Stimulated activated CD4-positive, alpha-beta T cell treated with anti-CD3 and anti-CD28 coated beads, Interleukin-15, amount 100 ng/mL, for 1 hour (primary cell): ENCODE data around the gene CAV1.

Source experiments
- DNase-seq, 2 donors: peaks; one replicate each; pipeline ENCODE4 v3.0.0-alpha.2; 2020; ENCODE audit warnings: low read depth in 1 of 2, low spot score in 1 of 2

CAV1 gene

DNA sequence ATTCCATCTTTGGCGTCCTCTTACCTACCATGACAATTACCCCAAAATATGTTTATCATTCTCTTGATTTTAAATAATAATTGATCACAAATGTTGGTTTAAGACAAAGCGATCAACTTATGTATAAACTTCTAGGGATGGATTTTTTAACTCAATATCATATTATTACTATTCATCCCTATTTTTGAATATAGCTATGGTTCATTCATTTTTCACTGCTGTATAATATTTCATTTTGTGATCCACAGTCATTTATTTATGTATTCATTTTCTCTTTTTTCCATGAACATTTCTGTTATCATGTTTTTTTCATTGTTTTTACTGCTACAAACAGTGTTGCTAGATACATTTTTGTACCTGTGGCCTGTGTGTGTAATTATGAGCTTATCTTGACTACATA lies 85.9 kb downstream of the CAV1 start:
- no peak for DNase-seq
